HG03103 (cell line): ENCODE results near the gene SLC16A8.

Source experiments
- ATAC-seq: cut with Tn5 transposase; IDR thresholded peaks from one replicate; pipeline ENCODE4 v1.9.1; 2021; ENCODE audit warnings: low read depth; ENCODE audit not compliant: unreplicated experiment

SLC16A8 gene

DNA sequence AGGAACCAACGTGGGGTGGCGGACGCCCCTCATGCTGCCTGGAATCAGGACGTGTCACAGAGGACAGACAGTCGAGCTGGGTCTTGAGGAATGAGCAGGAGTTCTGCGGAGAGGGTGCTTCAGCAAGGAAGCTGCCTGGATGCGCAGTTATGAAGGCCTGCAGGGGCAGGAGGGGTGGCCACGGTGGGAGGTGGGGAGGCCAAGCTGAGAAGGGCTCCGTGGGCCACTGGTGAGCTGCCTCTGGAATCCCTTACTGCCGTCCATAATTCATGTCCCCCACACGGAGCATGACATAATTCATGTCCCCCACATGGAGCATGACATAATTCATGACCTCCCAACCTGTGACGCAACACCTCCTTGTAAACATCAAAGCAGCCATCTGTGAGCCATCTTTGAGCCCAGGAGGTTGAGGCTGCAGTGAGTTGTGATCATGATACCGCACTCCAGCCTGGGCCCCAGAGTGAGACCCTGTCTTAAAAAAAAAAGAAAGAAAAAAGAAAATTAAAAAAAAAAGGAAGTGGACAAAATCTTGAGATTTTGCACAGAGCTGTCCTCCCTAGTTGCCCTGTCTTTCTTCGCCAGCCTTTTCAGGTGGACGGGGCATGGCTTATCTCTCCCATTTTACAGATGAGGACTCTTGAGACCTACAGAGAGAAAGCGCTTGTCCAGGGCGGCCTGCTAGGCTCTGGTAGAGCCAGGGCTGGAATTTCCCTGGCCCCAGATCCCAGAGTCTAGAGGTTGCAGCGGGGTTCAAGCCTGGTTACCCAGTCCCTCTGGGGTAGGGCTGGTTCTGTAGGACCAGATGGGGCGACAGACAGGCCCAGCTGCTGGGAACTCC, 51.1 kb downstream of the SLC16A8 start:
- ATAC-seq, result no peak

DNA sequence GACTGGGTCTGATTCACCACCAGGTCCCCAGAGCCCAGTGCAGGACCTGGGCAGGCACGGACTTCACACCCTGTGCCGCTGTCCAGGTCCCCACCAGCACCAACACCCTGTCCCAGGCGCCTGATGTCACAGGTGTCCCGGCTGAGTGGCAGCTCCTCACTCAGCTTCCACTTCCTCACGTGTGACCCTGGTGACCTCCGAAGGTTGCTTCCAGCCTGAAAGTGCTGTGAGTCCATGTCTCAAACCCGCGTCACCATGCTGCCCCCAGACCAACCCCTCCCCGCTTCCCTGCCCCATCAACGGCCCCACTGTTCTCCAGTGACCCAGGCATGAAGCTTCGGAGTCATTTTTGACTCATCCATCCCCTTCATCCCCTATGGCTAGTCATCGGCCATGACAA, 52.5 kb downstream of the SLC16A8 start:
- no peak for ATAC-seq

DNA sequence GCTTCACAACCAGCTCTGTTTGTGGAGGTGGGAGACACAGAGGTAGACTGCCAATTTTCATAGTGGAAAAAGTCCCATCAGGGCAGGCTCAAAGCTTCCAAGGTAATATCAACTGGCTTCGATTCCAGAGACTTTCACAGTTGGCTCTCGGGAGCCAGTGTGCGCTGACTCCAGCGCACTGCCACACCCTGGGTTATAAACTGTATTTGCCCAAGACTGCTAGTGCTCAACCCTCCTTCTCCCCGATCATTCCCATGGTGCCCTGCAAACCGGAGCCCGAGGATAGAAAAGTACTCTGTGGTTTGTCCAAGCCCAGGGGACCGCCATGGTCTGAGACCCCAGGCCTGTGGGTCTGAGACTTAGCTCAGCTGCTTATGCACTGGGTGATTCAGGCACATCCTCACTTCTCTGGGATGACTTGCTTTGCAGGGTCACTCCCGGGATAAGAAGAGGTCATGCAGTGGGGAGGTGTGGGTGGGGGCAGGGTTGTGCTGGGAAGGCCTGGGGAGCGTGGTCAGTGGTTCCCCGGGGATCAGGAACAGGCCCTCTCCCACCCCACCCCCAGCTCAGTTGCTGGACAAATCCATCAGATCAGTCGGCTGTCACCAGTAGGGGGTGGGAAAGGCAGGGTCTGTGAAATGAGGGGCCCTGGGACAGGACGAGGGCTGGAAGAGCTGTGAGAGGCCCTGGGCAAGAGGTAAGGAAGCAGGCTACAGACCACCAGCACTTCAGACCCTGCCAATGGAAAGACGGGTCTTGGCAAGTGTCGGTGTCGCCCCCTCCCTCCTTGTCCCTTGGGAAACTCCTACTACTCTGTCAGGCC, 53.5 kb downstream of the SLC16A8 start:
- no peak for ATAC-seq

DNA sequence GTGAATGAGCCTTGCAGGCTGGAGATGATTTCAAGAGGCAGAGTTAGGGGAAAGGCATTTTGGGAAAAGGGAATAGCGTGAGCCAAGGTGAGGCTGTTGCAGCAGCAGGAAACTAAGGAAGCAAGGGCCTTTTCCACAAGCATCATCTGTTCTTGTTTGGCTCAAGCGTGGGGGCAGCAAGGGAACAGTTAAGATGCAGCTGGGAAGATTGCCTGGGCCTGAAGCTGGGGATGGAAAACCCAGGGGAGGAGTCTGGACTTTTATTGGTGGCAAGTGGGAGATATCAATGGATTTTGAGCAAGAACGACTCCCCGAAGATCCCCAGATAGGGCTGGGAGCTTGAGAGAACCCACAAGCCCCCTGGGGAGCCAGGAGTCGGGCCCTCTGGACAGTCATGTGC, 54.1 kb downstream of the SLC16A8 start:
- ATAC-seq, result no peak

DNA sequence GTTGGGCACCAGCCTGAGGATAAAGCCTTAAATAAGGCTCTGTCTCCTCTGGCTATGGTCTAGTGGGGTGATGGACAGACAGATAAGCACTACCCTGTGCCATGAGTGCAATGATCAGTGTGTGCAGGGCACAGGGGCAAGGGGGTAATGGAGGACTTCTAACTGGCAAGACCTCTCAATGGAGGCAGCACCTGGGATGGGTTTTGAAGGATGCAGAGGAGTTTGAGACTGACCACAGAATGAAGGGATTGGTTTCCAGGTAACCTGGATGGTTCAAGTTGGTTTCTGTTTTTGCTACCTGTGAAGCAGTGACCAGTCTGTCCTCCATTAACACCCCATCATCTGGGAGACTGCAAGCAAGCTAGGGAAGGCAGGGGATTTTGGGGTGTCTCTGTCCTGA, 54.6 kb downstream of the SLC16A8 start:
- ATAC-seq, result no peak

DNA sequence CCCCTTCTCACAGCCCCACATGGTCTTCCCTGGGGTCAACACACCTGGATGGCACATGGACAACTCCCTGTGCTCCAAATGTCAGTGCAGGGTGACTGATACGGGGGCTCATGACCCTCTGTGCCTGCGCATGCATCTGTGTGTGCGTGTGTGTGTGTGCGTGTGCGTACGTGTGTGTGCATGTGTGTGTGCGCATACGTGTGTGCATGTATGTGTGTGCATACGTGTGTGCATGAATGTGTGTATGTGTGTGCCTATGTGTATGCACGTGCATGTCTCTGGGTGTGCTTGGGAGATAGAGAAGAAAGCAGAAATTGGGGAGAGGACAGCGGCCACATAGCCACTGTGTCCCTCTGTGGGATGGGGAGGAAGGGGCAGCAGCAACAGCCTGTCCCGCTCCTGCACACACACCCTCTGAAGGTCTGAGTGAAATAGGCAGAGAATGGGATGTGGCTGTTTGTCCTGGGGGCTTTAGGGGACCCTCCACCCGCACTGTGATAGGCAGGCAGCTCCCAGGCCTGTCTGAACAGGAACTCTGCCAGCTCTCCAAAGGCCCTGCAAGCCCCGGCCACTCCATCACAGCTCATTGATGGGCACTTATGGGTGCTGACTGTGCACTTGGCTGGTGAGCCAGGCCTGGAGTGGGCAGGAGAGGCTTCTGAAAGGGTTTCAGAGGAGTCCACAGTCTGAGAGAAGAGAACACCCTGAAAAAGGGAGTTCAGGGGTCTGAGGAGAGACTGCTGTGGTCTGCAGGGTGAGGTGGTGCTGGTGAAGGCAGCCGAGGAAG, 55.4 kb downstream of the SLC16A8 start:
- ATAC-seq, result no peak
